ENCODE measurements around the gene MYO1E. TPM values are rescaled to one million over a fixed set of nuclear protein-coding genes. Genes with fewer than 3 reads are reported as not detected.
A peak's percentile ranks its signal among the peaks of the same experiment; 100 is the strongest.

MYO1E gene
- total RNA-seq, 2 experiments from 2014 or later, result 1.5 to 26.5 TPM

DNA sequence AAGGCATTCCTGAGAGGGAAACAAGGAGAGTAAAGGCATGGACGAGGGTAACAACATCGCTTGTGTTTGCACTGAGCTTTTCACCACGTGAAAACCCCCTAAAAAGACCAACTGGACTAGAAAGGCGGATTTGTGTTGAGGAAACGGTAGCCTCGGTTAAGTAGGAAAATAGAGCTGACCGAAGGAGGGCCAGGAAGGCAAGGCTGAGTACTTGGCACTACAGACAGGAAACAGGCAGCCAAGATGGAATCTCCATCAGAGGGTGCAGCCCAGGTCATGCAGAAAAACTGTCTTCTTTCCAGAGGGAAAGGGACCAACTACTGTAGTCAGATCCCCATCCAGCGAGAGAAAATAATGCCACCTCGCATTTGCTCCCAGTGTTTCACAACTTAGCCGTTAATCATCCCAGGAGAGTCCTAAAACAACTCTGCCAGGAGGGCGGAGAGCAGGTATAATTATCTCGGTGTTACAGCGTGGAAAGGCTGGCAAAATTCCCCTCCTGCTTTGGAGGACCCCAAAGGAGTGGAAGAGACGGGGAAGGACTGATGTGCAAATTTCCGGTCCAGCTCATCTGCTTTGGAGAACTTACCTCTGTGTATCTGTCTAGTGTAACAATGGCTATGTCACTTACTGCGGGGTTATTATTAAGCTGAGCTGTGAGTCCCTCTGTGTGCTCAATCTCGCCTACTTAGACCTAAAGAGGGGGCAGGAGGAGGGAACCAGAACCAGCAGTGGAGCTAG lies 77.2 kb downstream of the MYO1E start:
- Histone ChIP-seq H2AFZ (ENCODE audit: low read length) (peak overlapping the region; percentile 28), H3K4me1 (ENCODE audit: insufficient read depth, low read length, poor library complexity, severe bottlenecking) (peaks cover 32% of the 10 kb centered on the region), H3K4me2 (ENCODE audit: low read length) (no peak overlapping the region), H3K79me2 (ENCODE audit: insufficient read depth, low read depth, low read length) (no peaks in the 10 kb centered on the region), H3K27ac (ENCODE audit: low read depth, low read length, poor library complexity, severe bottlenecking) (no peak overlapping the region), H4K20me1 (ENCODE audit: insufficient read depth, low read length) (no peaks in the 10 kb centered on the region), H3K36me3 (ENCODE audit: insufficient read depth, low read length) (no peaks in the 10 kb centered on the region), H3K9me3 (ENCODE audit: low read length) (no peaks in the 10 kb centered on the region), H3K4me3 (ENCODE audit: low read depth, low read length, poor library complexity, severe bottlenecking) (no peak overlapping the region), H3K9me2 (ENCODE audit: insufficient read depth, low read length) (no peaks in the 10 kb centered on the region)
- ChIA-PET CTCF (ENCODE audit: unreplicated experiment) (interaction anchor here (1.5 kb wide), 1 partner anchor 11 kb away, joined by 3 read pairs; no protein-coding TSS in a partner anchor), POLR2A (interaction anchor here (0.6 kb wide), 1 partner anchor 10 kb away, joined by 3 read pairs; no protein-coding TSS in a partner anchor)
- no peak for TF ChIP-seq CTCF (conservative IDR thresholded peaks at IDR 0.05; ENCODE audit: low read length)
- no peak for TF ChIP-seq EZH2phosphoT487 (IDR thresholded peaks at IDR 0.05; ENCODE audit: borderline replicate concordance, low read depth, low read length)
- no TSS peak for BruUV-seq (replicated peaks)
- intact Hi-C loops (cut with micrococcal nuclease; ENCODE audit: unreplicated experiment), result no loop called here
- DNase-seq (ENCODE audit: low spot score), result no peak

DNA sequence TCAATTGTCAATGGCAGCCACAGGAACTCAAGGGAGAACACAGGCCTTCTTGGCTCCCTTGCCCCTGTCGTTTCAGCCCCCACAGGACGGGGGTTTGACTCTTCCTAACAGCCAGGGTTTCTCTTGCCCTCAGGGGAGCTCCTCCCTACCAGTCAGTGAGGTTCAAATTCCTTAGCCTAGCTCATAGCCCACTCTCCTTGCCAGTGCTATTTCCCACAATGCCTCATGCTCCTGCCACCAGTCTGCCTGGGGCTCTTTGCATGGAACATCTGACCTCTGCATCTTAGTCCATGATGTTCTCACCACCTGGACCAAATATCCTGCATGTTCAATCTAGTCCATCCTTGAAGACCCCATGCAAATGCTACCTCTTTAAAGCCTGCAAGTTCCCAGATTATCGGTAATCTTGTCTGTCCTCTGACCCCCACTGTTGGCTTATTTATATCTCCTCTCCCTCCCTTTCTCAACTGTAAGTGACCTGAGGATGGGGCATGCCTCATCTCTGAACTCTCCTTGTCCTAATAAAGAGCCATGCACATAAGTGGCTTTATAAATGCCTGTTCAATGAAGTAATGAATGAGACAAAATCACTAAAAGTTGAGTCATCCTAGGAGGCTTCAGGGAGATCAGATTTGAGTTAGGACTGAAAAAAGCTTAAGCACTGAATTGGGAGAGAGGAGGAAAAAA lies 78.0 kb downstream of the MYO1E start:
- DNase-seq (ENCODE audit: low spot score), result no peak
- Histone ChIP-seq H3K27ac (ENCODE audit: low read depth, low read length, poor library complexity, severe bottlenecking) (no peak overlapping the region), H3K4me1 (ENCODE audit: insufficient read depth, low read length, poor library complexity, severe bottlenecking) (peaks cover 30% of the 10 kb centered on the region), H3K9me3 (ENCODE audit: low read length) (no peaks in the 10 kb centered on the region), H2AFZ (ENCODE audit: low read length) (no peak overlapping the region), H3K36me3 (ENCODE audit: insufficient read depth, low read length) (no peaks in the 10 kb centered on the region), H4K20me1 (ENCODE audit: insufficient read depth, low read length) (no peaks in the 10 kb centered on the region), H3K79me2 (ENCODE audit: insufficient read depth, low read depth, low read length) (no peaks in the 10 kb centered on the region), H3K9me2 (ENCODE audit: insufficient read depth, low read length) (no peaks in the 10 kb centered on the region), H3K4me2 (ENCODE audit: low read length) (no peak overlapping the region), H3K4me3 (ENCODE audit: low read depth, low read length, poor library complexity, severe bottlenecking) (no peak overlapping the region)
- no TSS peak for BruUV-seq (replicated peaks)
- intact Hi-C loops (cut with micrococcal nuclease; ENCODE audit: unreplicated experiment), result no loop called here
- ChIA-PET CTCF (ENCODE audit: unreplicated experiment) (interaction anchor here (1.5 kb wide), 1 partner anchor 12 kb away, joined by 3 read pairs; no protein-coding TSS in a partner anchor), POLR2A (no interaction called here)
- TF ChIP-seq EZH2phosphoT487 (IDR thresholded peaks at IDR 0.05; ENCODE audit: borderline replicate concordance, low read depth, low read length), result no peak
- TF ChIP-seq CTCF (conservative IDR thresholded peaks at IDR 0.05; ENCODE audit: low read length), result no peak

Data from OCI-LY7 (cell line).